PC-9 (cell line): ENCODE results near the gene PTPN6. TPM values are rescaled to one million over a fixed set of nuclear protein-coding genes. Genes with fewer than 3 reads are reported as not detected.

ENCODE experiments used
- BruUV-seq: library from RNA; stranded (reverse); fragments of 400-500 nt; replicated peaks from 2 replicates; lab custom pipeline; 2021; lab: Mats Ljungman, UMichigan
- CTCF ChIA-PET: fragments of 300-600 bp; sonication (Branson Sonifier 250); formaldehyde crosslinking; loops from one replicate; lab custom pipeline; 2022; ENCODE audit warnings: antibody characterized with exemption; lab: Charles Lee
- POLR2A ChIA-PET: fragments of 300-600 bp; sonication (Branson Sonifier 250); formaldehyde crosslinking; loops from one replicate; lab custom pipeline; 2022; ENCODE audit warnings: antibody characterized with exemption; ENCODE audit not compliant: unreplicated experiment; lab: Charles Lee
- DNase-seq, 2 experiments: peaks; one replicate each; pipeline versions ENCODE4 v3.0.0 to v3.0.0-alpha.2; 2015 to 2022; ENCODE audit warnings: mixed read lengths in 1 of 2
- H2AFZ ChIP-seq: fragments of 200-600 bp; sonication (generic); 2 replicates; pipeline ENCODE4 v1.8.1; 2017; ENCODE audit warnings: antibody characterized with exemption
- H3F3A ChIP-seq: fragments of 200-600 bp; sonication (generic); 2 replicates; pipeline ENCODE4 v1.8.1; 2017; ENCODE audit warnings: antibody characterized with exemption, mild to moderate bottlenecking, low read depth; ENCODE audit not compliant: insufficient read depth
- H3K27ac ChIP-seq: fragments of 200-600 bp; sonication (generic); 2 replicates; pipeline ENCODE4 v1.6.1; 2016; ENCODE audit warnings: mixed run types
- H3K27me3 ChIP-seq: fragments of 200-600 bp; sonication (generic); 2 replicates; pipeline ENCODE4 v1.6.1; 2016; ENCODE audit warnings: low read depth, mixed run types; ENCODE audit not compliant: insufficient read depth
- H3K36me3 ChIP-seq: fragments of 200-600 bp; sonication (generic); 2 replicates; pipeline ENCODE4 v1.6.1; 2016; ENCODE audit warnings: low read depth, mixed run types
- H3K4me1 ChIP-seq: fragments of 200-600 bp; sonication (generic); replicated peaks from 2 replicates; pipeline ENCODE4 v1.6.1; 2016; ENCODE audit warnings: mixed run types; ENCODE audit not compliant: insufficient read depth
- H3K4me2 ChIP-seq: fragments of 200-600 bp; sonication (generic); 2 replicates; pipeline ENCODE4 v1.6.1; 2017; ENCODE audit warnings: mixed run types
- H3K4me3 ChIP-seq: fragments of 200-600 bp; sonication (generic); 2 replicates; pipeline ENCODE4 v1.6.1; 2016; ENCODE audit warnings: mixed run types
- H3K79me2 ChIP-seq: fragments of 200-600 bp; sonication (generic); 2 replicates; pipeline ENCODE4 v1.6.1; 2017; ENCODE audit warnings: low read depth, mixed run types
- H3K9me2 ChIP-seq: fragments of 200-600 bp; sonication (generic); 2 replicates; pipeline ENCODE4 v1.8.1; 2017; ENCODE audit warnings: mild to moderate bottlenecking; ENCODE audit not compliant: insufficient read depth
- H3K9me3 ChIP-seq: fragments of 200-600 bp; sonication (generic); 2 replicates; pipeline ENCODE4 v1.8.1; 2016; ENCODE audit warnings: low read depth; ENCODE audit not compliant: insufficient read depth
- H4K20me1 ChIP-seq: fragments of 200-600 bp; sonication (generic); 2 replicates; pipeline ENCODE4 v1.8.1; 2017; ENCODE audit not compliant: insufficient read depth
- EZH2 ChIP-seq: fragments of 200-600 bp; sonication (generic); IDR thresholded peaks from 2 replicates; pipeline ENCODE4 v1.8.0; 2017; ENCODE audit warnings: antibody characterized with exemption, low read depth
- intact Hi-C: fragments of 100-400 bp; cut with micrococcal nuclease; formaldehyde crosslinking; loops from one replicate; pipeline ENCODE4 v1.10.0; 2022; ENCODE audit not compliant: unreplicated experiment
- total RNA-seq: library from RNA; stranded (reverse); gene quantifications from 2 replicates; pipeline ENCODE4 v1.2.3, GENCODE V29; 2021
- TF ChIP-seq, protein P1 (sequence below): fragments of 200-600 bp; sonication (generic); conservative IDR thresholded peaks from 2 replicates; pipeline ENCODE4 v1.6.1; 2017; ENCODE audit warnings: mixed run types, antibody characterized with exemption, mild to moderate bottlenecking, moderate library complexity

The PTPN6 gene
- total RNA-seq, 1 experiment from 2014 or later = 92.7 TPM

DNA sequence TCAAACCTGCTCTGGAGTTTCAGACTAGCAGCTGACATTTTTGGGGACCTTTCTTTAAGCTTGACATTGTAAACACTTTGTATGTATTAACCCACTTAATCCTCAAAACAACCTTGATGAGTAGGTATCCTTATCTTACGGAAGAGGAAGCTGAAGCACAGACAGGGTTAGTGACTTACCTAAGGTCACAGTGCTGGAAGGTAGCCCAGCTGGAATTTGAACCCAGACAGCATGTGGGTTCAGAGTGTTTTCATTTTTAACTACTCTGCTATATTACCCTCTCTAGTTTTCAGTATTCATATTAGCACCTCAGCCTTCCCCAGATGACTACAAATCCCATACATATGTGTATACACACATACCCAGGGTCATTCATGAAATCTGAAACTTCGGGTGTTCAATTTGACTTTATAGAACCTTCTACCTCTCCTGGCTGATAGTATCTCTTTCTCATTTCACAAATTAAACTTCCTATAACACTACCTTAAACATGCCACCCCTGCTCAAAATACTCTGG is 53.2 kb downstream of the PTPN6 start:
- BruUV-seq = no TSS peak
- POLR2A ChIA-PET = interaction anchor here (0.6 kb wide), 1 partner anchor 27 kb away, joined by 3 read pairs; no protein-coding TSS in a partner anchor

DNA sequence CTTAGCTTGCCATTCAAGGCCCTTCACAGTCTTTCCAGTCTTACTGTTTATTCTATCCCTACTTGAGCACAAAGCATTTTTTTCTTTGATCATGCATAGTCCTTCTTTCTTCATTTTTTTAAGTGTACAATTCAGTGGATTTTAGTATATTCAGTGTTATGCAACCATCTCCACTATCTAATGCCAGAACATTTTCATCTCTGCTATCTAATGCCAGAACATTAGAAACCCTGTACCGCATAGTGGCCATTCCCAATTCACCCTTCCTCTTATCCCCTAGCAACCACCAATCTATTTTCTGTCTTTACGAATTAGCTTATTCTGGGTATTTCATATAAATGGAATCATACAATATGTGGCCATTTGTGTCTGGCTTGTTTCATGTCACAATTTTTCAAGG is 53.7 kb downstream of the PTPN6 start:
- Histone ChIP-seq H3K4me3 (no peak overlapping the region), H3K27ac (no peak overlapping the region), H3K9me3 (no peaks in the 10 kb centered on the region), H3K9me2 (no peaks in the 10 kb centered on the region), H2AFZ (no peak overlapping the region), H3K79me2 (0 out of 2 replicates have a peak, but pooled peaks cover 12% of the 10 kb centered on the region), H3K27me3 (no peaks in the 10 kb centered on the region), H3K4me2 (no peak overlapping the region), H4K20me1 (no peaks in the 10 kb centered on the region), H3K4me1 (no peaks in the 10 kb centered on the region), H3F3A (peaks cover 6% of the 10 kb centered on the region; the same call in 1 of the 2 replicates), H3K36me3 (no peaks in the 10 kb centered on the region; the same call in 1 of the 2 replicates)
- BruUV-seq = no TSS peak
- CTCF ChIA-PET = no interaction called here
- DNase-seq = no peak
- TF ChIP-seq, protein P1, sequence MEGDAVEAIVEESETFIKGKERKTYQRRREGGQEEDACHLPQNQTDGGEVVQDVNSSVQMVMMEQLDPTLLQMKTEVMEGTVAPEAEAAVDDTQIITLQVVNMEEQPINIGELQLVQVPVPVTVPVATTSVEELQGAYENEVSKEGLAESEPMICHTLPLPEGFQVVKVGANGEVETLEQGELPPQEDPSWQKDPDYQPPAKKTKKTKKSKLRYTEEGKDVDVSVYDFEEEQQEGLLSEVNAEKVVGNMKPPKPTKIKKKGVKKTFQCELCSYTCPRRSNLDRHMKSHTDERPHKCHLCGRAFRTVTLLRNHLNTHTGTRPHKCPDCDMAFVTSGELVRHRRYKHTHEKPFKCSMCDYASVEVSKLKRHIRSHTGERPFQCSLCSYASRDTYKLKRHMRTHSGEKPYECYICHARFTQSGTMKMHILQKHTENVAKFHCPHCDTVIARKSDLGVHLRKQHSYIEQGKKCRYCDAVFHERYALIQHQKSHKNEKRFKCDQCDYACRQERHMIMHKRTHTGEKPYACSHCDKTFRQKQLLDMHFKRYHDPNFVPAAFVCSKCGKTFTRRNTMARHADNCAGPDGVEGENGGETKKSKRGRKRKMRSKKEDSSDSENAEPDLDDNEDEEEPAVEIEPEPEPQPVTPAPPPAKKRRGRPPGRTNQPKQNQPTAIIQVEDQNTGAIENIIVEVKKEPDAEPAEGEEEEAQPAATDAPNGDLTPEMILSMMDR = no peak
- TF ChIP-seq EZH2 = no peak
- POLR2A ChIA-PET = interaction anchor here (0.6 kb wide), 1 partner anchor 28 kb away, joined by 3 read pairs; no protein-coding TSS in a partner anchor
- intact Hi-C loops = no loop called here

More for the DNA sequence above, 53.2 kb downstream of the PTPN6 start:
- Histone ChIP-seq H3K9me3 (no peaks in the 10 kb centered on the region), H4K20me1 (no peaks in the 10 kb centered on the region), H3K36me3 (no peaks in the 10 kb centered on the region; the same call in 1 of the 2 replicates), H3K79me2 (0 out of 2 replicates have a peak, but pooled peaks cover 9% of the 10 kb centered on the region), H3K27me3 (no peaks in the 10 kb centered on the region), H3K4me1 (peaks cover 3% of the 10 kb centered on the region), H3K9me2 (no peaks in the 10 kb centered on the region), H3F3A (peaks cover 11% of the 10 kb centered on the region; the same call in 1 of the 2 replicates), H3K4me2 (no peak overlapping the region), H3K27ac (no peak overlapping the region), H3K4me3 (no peak overlapping the region), H2AFZ (no peak overlapping the region)
- CTCF ChIA-PET = no interaction called here
- no peak for DNase-seq
- intact Hi-C loops = no loop called here
- TF ChIP-seq, protein P1 = no peak
- no peak for TF ChIP-seq EZH2

DNA sequence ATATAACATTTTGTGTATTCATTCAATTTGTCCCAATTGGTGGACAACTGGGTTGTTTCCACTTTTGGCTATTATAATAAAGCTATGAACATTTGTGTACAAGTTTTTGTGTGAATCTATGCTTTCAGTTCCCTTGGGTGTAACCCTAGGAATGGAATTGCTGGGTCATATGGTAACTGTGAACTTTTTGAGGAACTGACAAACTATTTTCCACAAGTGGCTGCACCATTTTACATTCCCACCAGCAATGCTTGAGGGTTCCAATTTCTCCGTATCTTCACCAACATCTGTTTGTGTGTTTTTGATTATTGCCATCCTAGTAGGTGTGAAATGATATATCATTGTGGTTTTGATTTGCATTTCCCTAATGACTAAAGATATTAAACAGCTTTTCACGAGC is 54.2 kb downstream of the PTPN6 start:
- Histone ChIP-seq H3K9me3 (no peaks in the 10 kb centered on the region), H3K4me1 (no peaks in the 10 kb centered on the region), H2AFZ (no peak overlapping the region), H3K9me2 (no peaks in the 10 kb centered on the region), H3K79me2 (0 out of 2 replicates have a peak, but pooled peaks cover 16% of the 10 kb centered on the region), H3K27me3 (no peaks in the 10 kb centered on the region), H4K20me1 (no peaks in the 10 kb centered on the region), H3F3A (peaks cover 5% of the 10 kb centered on the region; the same call in 1 of the 2 replicates), H3K4me2 (no peak overlapping the region), H3K36me3 (no peaks in the 10 kb centered on the region; the same call in 1 of the 2 replicates), H3K27ac (no peak overlapping the region), H3K4me3 (no peak overlapping the region)
- CTCF ChIA-PET = interaction anchor here (0.7 kb wide), 1 partner anchor 38 kb away, joined by 3 read pairs; no protein-coding TSS in a partner anchor
- no peak for TF ChIP-seq EZH2
- TF ChIP-seq, protein P1 = no peak
- POLR2A ChIA-PET = no interaction called here
- BruUV-seq = no TSS peak
- intact Hi-C loops = no loop called here
- DNase-seq = no peak
